ENCODE data around the gene SELENON.

DNA sequence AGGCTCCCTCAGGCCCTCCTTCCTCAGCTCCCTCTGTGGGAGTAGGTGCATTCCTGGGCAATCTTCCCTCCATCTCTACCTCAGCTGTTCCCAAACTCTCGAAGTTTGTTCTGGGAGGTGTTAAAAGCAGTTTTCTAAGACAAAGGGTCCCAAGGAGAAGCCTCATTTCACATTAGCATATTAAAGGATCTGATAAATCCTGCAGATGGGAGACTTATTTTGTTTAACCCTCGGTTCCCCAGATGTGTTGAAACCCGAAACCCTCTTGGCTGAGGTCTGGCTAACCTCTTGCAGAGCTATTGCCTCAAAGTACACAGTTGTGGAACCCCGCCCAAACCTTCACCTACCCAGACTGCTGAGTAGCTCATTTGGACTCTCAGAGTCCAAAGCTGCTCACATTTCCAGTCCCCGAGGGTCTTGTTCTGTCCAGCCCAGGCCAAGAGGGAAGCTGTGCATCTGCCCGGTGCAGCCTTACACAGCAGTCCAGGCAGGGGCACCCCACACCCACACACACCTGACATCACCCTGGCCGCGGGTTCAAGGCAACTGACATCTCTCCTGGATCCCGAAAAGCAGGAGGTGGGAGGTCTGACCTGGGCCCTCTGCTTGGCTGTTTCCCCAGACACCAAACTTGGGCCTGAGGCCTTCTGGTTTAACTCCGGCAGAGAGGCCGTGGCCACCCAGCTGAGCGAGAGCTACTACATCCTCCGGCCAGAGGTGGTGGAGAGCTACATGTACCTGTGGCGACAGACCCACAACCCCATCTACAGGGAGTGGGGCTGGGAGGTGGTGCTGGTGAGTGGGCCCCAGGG, 19.5 kb upstream of the SELENON start:
- TF ChIP-seq EZH2 (IDR thresholded peaks at IDR 0.05; ENCODE audit: borderline replicate concordance, low read length) = no peak
- TF ChIP-seq, protein P1, sequence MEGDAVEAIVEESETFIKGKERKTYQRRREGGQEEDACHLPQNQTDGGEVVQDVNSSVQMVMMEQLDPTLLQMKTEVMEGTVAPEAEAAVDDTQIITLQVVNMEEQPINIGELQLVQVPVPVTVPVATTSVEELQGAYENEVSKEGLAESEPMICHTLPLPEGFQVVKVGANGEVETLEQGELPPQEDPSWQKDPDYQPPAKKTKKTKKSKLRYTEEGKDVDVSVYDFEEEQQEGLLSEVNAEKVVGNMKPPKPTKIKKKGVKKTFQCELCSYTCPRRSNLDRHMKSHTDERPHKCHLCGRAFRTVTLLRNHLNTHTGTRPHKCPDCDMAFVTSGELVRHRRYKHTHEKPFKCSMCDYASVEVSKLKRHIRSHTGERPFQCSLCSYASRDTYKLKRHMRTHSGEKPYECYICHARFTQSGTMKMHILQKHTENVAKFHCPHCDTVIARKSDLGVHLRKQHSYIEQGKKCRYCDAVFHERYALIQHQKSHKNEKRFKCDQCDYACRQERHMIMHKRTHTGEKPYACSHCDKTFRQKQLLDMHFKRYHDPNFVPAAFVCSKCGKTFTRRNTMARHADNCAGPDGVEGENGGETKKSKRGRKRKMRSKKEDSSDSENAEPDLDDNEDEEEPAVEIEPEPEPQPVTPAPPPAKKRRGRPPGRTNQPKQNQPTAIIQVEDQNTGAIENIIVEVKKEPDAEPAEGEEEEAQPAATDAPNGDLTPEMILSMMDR (IDR thresholded peaks at IDR 0.05; ENCODE audit: low read length) = no peak

Measured in OCI-LY1 (cell line).